Gastrocnemius medialis (tissue), 4 donors: ENCODE data around the gene ILK. TPM values are rescaled to one million over a fixed set of nuclear protein-coding genes. Genes with fewer than 3 reads are reported as not detected.

Experiments
- ATAC-seq, 2 donors: fragments of 150-250 bp; one replicate each; pipeline ENCODE4 v1.9.1; 2016
- DNase-seq, 2 donors: peaks; one replicate each; pipeline ENCODE4 v3.0.0-alpha.2; 2019
- H3K27ac ChIP-seq, 4 donors: fragments of 200-600 bp; sonication (generic); 1 replicate in 1 of 4; 2 replicates in 3 of 4; pipeline ENCODE4 v1.5.1; 2016 to 2018; ENCODE audit warnings: mild to moderate bottlenecking in 2 of 4, moderate library complexity in 1 of 4
- H3K27me3 ChIP-seq, 3 donors: fragments of 200-600 bp; sonication (generic) in 2 of 3; 1 replicate in 1 of 3; 2 replicates in 2 of 3; pipeline versions ENCODE4 v1.5.1 to v1.6.0; 2016 to 2019; ENCODE audit warnings: mild to moderate bottlenecking in 1 of 3, moderate library complexity in 1 of 3
- H3K36me3 ChIP-seq, 2 donors: fragments of 200-600 bp; sonication (generic) in 1 of 2; one replicate each; pipeline ENCODE4 v1.5.1; 2017 to 2018
- H3K4me1 ChIP-seq, 2 donors: fragments of 200-600 bp; sonication (generic) in 1 of 2; one replicate each; pipeline ENCODE4 v1.5.1; 2016 to 2017; ENCODE audit warnings: mild to moderate bottlenecking in 2 of 2
- H3K4me3 ChIP-seq, 4 donors: fragments of 200-600 bp; sonication (generic) in 3 of 4; 1 replicate in 1 of 4; 2 replicates in 3 of 4; pipeline ENCODE4 v1.5.1; 2016 to 2019; ENCODE audit warnings: mild to moderate bottlenecking in 2 of 4
- H3K9me3 ChIP-seq, 3 donors: fragments of 200-600 bp; sonication (generic) in 2 of 3; 1 replicate in 1 of 3; 2 replicates in 2 of 3; pipeline ENCODE4 v1.5.1; 2016 to 2019
- CTCF ChIP-seq, 5 experiments: fragments of 450-650 bp in 3 of 5; fragments of 200-600 bp in 2 of 5; sonication (generic) in 2 of 5; IDR thresholded peaks in 4 of 5; conservative IDR thresholded peaks in 1 of 5; 1 replicate in 4 of 5; 2 replicates in 1 of 5; pipeline ENCODE4 v1.5.1; 2016 to 2019; ENCODE audit warnings: antibody characterized with exemption in 5 of 5, mild to moderate bottlenecking in 3 of 5, moderate library complexity in 3 of 5
- POLR2A ChIP-seq, 2 donors: fragments of 450-650 bp; IDR thresholded peaks; one replicate each; pipeline ENCODE4 v1.6.1; 2017; ENCODE audit warnings: antibody characterized with exemption in 2 of 2, mild to moderate bottlenecking in 2 of 2, moderate library complexity in 2 of 2
- in situ Hi-C, 4 donors: fragments of 200-750 bp; cut with MboI; loops; one replicate each; pipeline versions ENCODE4 v1.15.0 to v1.8.0; 2017; ENCODE audit warnings: low sequenced_read_pairs in 4 of 4
- intact Hi-C: fragments of 100-400 bp; cut with DNase I; formaldehyde crosslinking; loops from one replicate; pipeline ENCODE4 v1.15.1; 2023; ENCODE audit warnings: low total_unique reads
- total RNA-seq, 4 donors: library from RNA; depleted of rRNA; stranded (reverse); fragments of >200 nt; gene quantifications; one replicate each; pipeline versions ENCODE4 v1.1.0 to v1.2.3, GENCODE V29; 2016

ILK gene
- total RNA-seq, 4 donors from 2014 or later: 48.3 to 113 (median 70.5) TPM

- H3K36me3 ChIP-seq: peaks cover 0 to 42% of the 10 kb centered on the region in 2 donors
- ATAC-seq: peak; percentile 24 to 55
- H3K9me3 ChIP-seq: no peaks in the 10 kb centered on the region
- peak overlapping the region; percentile 4 to 36 (median 22) for H3K4me3 ChIP-seq
- in situ Hi-C loops (loop anchor here in 3 of 4 donors (5.0 to 10.0 kb wide), 3 partner anchors 76 to 132 kb away; partner anchors contain the start of genes MRPL17 (in 2 of the 3) and TRIM3 (in 1 of the 3)), intact Hi-C loops (loop anchor here (1.0 to 10.0 kb wide), 2 partner anchors 77 to 372 kb away; partner anchors contain the start of genes CNGA4, FHIP1B and MRPL17)
- DNase-seq: peak; percentile 73 to 85
- peaks cover 52 to 59% of the 10 kb centered on the region in 2 donors for H3K4me1 ChIP-seq
- peak overlapping the region; percentile 93 to 97 (median 94) for H3K27ac ChIP-seq
- H3K27me3 ChIP-seq: no peaks in the 10 kb centered on the region
- TF ChIP-seq POLR2A (IDR thresholded peaks at IDR 0.05) (peak; percentile 71 to 72), CTCF (IDR thresholded peaks at IDR 0.05 in 4 of 5, conservative IDR thresholded peaks at IDR 0.05 in 1 of 5) (no peak)
Observed at GRCh38 chr11:6606471-6607189, 3.1 kb downstream of the ILK start.

GRCh38 chr11:6607190-6607795 is 3.7 kb downstream of the ILK start:
- no peak for ATAC-seq
- Histone ChIP-seq H3K9me3 (no peaks in the 10 kb centered on the region), H3K27ac (peak overlapping the region; percentile 93 to 97 (median 94)), H3K4me1 (peaks cover 46 to 53% of the 10 kb centered on the region in 2 donors), H3K36me3 (peaks cover 0 to 38% of the 10 kb centered on the region in 2 donors), H3K27me3 (no peaks in the 10 kb centered on the region), H3K4me3 (peak overlapping the region in 2 of 4 donors; percentile 20 to 36)
- TF ChIP-seq POLR2A (IDR thresholded peaks at IDR 0.05): no peak
- intact Hi-C loops (loop anchor here (1.0 to 10.0 kb wide), 2 partner anchors 76 to 372 kb away; partner anchors contain the start of genes CNGA4, FHIP1B and MRPL17), in situ Hi-C loops (loop anchor here in 3 of 4 donors (5.0 to 10.0 kb wide), 3 partner anchors 75 to 132 kb away; partner anchors contain the start of genes MRPL17 (in 2 of the 3) and TRIM3 (in 1 of the 3))
- no peak for DNase-seq

- Histone ChIP-seq H3K27me3 (no peaks in the 10 kb centered on the region), H3K36me3 (peaks cover 0 to 38% of the 10 kb centered on the region in 2 donors), H3K27ac (peak overlapping the region; percentile 93 to 97 (median 94)), H3K4me3 (no peak overlapping the region), H3K4me1 (peaks cover 45 to 47% of the 10 kb centered on the region in 2 donors), H3K9me3 (no peaks in the 10 kb centered on the region)
- ATAC-seq (no peak), DNase-seq (no peak)
- intact Hi-C loops (loop anchor here (10.0 kb wide), 1 partner anchor 373 kb away; the partner anchor contains the start of genes CNGA4 and FHIP1B), in situ Hi-C loops (loop anchor here in 3 of 4 donors (5.0 to 10.0 kb wide), 3 partner anchors 74 to 133 kb away; partner anchors contain the start of genes MRPL17 (in 2 of the 3) and TRIM3 (in 1 of the 3))
- no peak for TF ChIP-seq POLR2A (IDR thresholded peaks at IDR 0.05)
- TF ChIP-seq CTCF (IDR thresholded peaks at IDR 0.05 in 4 of 5, conservative IDR thresholded peaks at IDR 0.05 in 1 of 5): no peak
Observed at GRCh38 chr11:6608011-6608410, 4.4 kb downstream of the ILK start.

- DNase-seq (no peak), ATAC-seq (no peak)
- Histone ChIP-seq H3K4me3 (no peak overlapping the region), H3K9me3 (no peaks in the 10 kb centered on the region), H3K27ac (peak overlapping the region; percentile 38 to 97 (median 94)), H3K27me3 (no peaks in the 10 kb centered on the region), H3K36me3 (peaks cover 0 to 38% of the 10 kb centered on the region in 2 donors), H3K4me1 (peaks cover 47 to 49% of the 10 kb centered on the region in 2 donors)
- TF ChIP-seq POLR2A (IDR thresholded peaks at IDR 0.05): no peak
- TF ChIP-seq CTCF (IDR thresholded peaks at IDR 0.05 in 4 of 5, conservative IDR thresholded peaks at IDR 0.05 in 1 of 5): no peak
- intact Hi-C loops (loop anchor here (10.0 kb wide), 1 partner anchor 374 kb away; the partner anchor contains the start of genes CNGA4 and FHIP1B), in situ Hi-C loops (loop anchor here in 3 of 4 donors (5.0 to 10.0 kb wide), 3 partner anchors 73 to 134 kb away; partner anchors contain the start of genes MRPL17 (in 2 of the 3) and TRIM3 (in 1 of the 3))
Observed at GRCh38 chr11:6608726-6609501, 5.3 kb downstream of the ILK start.
